Effector memory CD8-positive, alpha-beta T cell (primary cell): ENCODE measurements around the gene RRAS2.

Source experiments
- ATAC-seq: fragments of 150-1000 bp; cut with Tn5 transposase; replicated peaks from 2 replicates; pipeline ENCODE4 v1.10.0; 2021; ENCODE audit warnings: mild to moderate bottlenecking, moderate library complexity
- DNase-seq, 3 experiments: peaks; one replicate each; pipeline ENCODE4 v3.0.0; 2021
- H3K27ac Mint-ChIP-seq, 2 donors: one replicate each; pipeline ENCODE4 v1.8.0; 2022; ENCODE audit warnings: mild to moderate bottlenecking in 2 of 2, mixed read lengths in 2 of 2, moderate library complexity in 2 of 2
- H3K27me3 Mint-ChIP-seq, 2 donors: one replicate each; pipeline ENCODE4 v1.8.0; 2022; ENCODE audit warnings: mixed read lengths in 2 of 2
- H3K36me3 Mint-ChIP-seq: one replicate; pipeline ENCODE4 v1.8.0; 2022; ENCODE audit warnings: mild to moderate bottlenecking, moderate library complexity, mixed read lengths; ENCODE audit not compliant: insufficient read depth
- H3K4me1 Mint-ChIP-seq, 2 donors: one replicate each; pipeline ENCODE4 v1.8.0; 2022; ENCODE audit warnings: low read depth in 2 of 2, mixed read lengths in 2 of 2
- H3K4me3 Mint-ChIP-seq, 2 donors: one replicate each; pipeline ENCODE4 v1.8.0; 2022; ENCODE audit warnings: mild to moderate bottlenecking in 2 of 2, mixed read lengths in 2 of 2, moderate library complexity in 2 of 2
- H3K9me3 Mint-ChIP-seq, 2 donors: one replicate each; pipeline ENCODE4 v1.8.0; 2022; ENCODE audit warnings: mixed read lengths in 2 of 2

The RRAS2 gene

DNA sequence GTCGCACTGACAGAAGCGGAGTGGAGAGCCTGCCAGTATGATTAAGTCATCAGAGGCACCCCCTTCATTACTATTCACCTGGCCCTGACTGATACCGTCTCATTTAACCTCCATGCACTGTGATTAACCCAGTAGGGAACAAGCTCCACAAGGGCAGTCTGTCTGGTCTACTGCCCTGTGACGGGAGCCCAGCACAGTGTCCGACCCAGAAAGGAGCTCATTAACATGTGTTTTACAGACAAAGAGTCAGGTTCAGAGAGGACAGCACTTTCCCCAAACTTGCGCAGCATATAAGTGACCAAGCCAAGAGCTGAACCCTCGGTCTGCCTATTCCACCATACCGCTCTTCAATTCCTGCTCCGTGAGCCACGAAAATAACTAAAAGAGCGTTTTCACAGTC lies 129.5 kb downstream of the RRAS2 start:
- H3K4me1 Mint-ChIP-seq: no peaks in the 10 kb centered on the region
- H3K9me3 Mint-ChIP-seq: no peaks in the 10 kb centered on the region
- H3K4me3 Mint-ChIP-seq: no peak overlapping the region
- H3K27me3 Mint-ChIP-seq: peaks cover 16 to 22% of the 10 kb centered on the region in 2 donors
- ATAC-seq (no peak), DNase-seq (no peak)
- no peak overlapping the region for H3K27ac Mint-ChIP-seq
- H3K36me3 Mint-ChIP-seq: no peaks in the 10 kb centered on the region

- H3K36me3 Mint-ChIP-seq: no peaks in the 10 kb centered on the region
- H3K27me3 Mint-ChIP-seq: peaks cover 16 to 31% of the 10 kb centered on the region in 2 donors
- H3K4me3 Mint-ChIP-seq: no peak overlapping the region
- H3K9me3 Mint-ChIP-seq: no peaks in the 10 kb centered on the region
- DNase-seq (no peak), ATAC-seq (no peak)
- no peak overlapping the region for H3K27ac Mint-ChIP-seq
- H3K4me1 Mint-ChIP-seq: peaks cover 0 to 3% of the 10 kb centered on the region in 2 donors
Measured at GRCh38 chr11:14228356-14228755, 130.6 kb downstream of the RRAS2 start.
